Measurements from ENCODE around the gene CLEC9A.
"Not testable (repeated sequence)": the region's sequence is repeated elsewhere in the genome, so short reads cannot be mapped to it uniquely, and the experiment has no call there.

Gene CLEC9A

DNA sequence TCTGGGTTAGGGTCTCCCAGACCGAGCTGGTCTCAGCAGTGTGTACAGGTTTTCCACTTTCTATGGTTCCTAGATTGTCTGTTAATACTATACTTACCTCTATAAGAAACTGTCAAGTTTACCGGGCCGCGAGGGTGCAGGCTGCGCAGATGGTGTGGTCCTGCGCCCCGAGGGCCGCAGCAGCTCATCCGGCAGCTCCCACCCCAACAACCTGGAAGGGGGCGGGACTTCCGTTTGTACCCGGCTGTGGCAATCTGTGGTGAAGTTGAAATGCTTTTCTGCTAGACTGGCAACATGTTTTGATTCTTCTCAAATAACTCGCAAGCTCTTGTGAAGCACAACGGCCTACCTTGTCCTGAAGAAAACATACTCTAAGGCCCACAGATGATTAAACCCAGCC, at the start of gene CLEC9A:
Gene CLEC9A, plus strand, starts transcription at position 237 of the 400 bp plus-strand sequence. CDS start 22,006 bp downstream, outside the sequence.
- no peak for DNase-seq

DNA sequence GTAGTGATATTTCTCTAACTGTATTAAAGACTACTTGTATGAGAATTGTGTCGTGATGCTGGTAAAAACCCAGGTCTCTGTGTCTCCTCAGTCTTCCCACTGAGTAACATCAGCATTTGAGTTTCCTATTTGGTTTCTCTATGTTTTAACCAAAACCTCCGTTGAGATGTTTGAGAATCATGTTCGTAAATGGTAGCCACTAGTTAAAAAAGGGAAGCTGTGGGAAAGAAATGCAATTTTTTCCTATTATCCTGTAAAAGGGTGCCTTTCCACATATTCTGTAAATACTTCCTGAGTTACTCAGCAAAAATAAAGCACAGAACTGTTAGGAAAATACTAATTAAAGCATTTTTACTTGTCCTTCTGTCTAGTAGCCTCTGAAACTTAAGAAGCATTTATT, 38.6 kb upstream of the CLEC9A start:
- DNase-seq: no peak

DNA sequence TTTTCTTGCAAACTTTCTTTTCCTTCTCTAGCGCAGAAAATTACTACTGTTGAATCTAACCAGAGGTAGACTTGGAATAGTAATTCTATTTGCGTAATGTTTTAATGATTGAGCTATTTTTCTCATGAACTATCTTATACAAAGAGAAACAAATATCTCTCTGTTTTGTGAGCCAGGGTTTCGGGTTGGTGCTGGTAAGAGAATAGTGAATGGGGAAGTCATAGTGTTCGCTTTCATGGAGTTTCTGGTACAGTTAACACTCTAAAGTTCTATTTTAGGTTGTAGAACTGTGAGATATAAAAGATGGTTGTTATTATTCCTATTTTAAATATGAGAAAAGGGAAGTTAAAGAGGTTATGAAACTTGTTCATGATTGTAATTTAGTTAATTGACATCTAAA, 38.2 kb upstream of the CLEC9A start:
- DNase-seq: no peak

DNA sequence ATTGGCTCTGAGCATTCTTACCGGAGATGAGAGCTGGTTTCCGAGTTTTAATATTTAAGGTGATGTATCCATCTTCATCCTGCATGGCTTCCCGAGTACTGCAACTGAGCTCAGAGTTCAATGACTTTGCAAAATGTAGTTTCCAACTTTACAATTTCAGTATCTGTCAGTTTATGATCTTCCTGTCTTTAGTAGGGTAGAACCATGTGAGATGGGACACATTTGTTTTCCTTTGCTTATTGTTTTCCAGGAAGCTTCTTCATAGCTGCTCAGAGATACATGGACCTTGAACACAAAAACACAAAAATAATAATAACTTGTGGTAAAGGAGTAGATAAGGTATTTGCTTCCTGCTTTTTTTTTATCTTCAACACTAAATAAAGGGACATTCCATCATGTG, 31.5 kb upstream of the CLEC9A start, which contains the start of gene CLEC1B:
Gene CLEC1B, minus strand, starts transcription at position 106 of the 400 bp plus-strand sequence. Its CDS starts 21 bp downstream, at position 85.
- no peak for DNase-seq

DNA sequence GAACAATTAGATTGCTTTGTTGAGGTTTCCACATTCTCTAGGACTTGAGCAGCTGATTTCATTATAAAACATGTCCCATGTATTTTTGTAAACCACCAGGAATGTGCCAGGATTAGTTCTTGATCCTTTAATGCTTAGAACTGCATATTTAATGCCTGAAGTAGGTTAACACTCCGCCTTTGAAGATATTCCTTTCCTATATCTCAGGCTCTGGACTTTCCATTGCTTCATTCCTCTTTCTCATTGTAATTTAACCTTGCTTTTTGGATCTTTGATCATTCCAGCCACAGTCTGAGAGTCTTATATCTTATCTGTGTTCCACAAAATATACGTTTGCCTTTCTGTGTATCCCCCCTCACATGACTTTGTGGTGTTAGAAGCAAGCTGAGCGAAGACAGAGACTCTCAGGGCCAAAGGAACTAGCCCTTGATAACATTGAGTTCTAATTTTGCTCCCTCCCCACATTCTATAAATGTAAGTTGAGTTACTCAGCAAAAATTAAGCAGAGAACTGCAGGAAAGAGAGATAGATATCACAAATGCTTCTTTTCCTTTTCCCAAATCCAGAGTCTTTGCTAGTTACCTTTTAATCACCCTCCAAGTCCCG, 29.2 kb upstream of the CLEC9A start:
- DNase-seq: no peak

DNA sequence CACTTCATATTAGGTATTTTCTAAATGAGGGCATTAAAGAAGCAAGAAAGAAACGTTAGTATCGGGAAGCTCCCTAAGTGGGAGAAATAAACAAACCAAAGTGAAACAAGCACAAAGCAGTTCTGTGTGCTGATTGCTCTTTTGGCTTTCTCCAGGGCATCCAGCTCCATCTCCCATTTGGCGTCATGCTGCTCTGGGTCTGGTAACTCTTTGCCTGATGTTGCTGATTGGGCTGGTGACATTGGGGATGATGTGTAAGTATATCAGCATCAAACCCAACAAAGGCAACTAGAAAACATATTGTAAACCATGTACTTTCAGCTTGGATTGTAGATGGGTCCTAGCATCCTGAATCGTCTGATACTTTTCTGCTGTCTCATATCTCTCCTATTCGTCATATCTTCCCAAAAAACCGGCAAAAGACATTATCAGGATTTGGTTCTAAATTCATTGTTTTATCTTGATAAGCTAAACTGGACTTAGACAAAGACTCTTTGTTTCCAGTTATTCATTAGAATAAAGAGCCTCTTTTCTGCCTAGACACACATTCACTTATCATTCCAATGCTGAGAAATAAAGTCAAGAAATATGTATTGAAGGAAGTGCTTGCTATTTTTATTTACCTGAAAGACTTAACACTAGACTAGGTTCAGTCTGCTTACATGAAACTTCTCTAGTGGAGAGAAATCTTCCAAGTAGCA, 17.7 kb upstream of the CLEC9A start:
- no peak for DNase-seq

DNA sequence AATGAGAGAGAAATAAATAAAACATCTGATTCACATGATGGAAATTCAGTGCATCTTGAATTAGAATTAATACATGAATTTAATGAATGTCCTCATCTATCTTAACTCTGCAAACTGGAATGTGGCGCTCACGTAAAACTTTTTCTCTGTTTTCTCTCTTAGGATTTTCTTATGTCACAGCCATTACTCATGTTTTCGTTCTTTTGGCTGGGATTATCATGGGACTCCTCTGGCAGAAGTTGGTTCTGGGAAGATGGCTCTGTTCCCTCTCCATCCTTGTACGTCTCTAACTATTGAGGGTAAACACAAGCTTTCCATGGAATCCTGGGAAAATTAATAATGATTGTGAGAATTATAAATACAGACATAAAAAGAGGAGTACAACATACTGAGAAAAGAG, 15.0 kb upstream of the CLEC9A start:
- DNase-seq: no peak

DNA sequence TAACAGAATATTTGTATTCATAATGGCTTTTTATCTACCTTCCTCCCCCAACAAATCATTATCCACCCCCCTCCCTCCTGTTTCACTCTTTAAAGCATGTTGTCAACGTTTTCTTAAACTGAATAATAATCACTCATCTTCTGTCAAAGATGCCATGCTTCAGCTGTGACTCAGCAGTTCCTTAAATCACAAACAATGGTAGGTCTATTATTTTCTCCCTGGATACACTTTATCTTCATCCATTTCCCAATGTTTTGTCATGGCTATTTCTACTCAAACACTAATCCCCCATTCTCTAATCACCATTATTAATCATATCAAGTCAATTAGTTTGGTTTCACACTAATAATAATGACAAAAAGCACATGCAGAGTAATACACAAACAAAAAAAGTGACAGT, 13.6 kb upstream of the CLEC9A start:
- DNase-seq: no peak

DNA sequence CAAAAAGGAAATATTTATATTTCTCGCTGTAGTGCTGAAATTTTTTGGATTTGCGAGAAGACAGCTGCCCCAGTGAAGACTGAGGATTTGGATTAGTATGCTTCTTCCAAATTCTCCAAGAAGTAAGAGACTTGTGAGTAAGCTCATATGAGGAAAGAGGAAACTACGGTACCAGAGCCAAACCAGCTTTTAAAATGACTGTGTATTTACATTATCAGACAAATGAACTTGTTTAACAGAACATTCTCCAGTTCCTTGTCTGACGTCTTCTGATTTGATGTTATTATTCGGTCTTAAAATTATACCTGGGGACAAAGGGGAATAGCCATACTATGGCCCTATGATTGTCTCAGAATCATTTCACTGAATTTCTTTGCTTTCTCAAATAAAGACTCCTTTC, 12.1 kb upstream of the CLEC9A start:
- DNase-seq: no peak

DNA sequence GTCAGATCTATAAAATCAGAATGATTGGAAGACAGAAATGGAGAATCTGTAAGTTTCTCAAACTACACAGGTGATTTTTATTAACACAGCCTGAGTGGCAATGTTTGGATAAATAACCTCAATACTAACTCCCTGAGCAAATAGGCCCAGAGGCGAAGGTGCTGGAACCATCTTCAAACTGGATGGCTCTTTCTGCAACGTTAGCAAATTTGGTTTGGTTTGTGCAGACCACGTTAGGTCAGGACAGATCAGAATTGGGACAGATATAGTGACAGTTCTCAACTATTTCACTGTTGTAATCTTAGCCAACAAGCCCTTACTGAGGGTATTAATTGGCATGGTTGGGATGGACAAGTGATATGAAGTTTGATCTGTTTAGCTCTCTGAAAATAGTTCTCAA, 9.1 kb upstream of the CLEC9A start:
- DNase-seq: no peak

DNA sequence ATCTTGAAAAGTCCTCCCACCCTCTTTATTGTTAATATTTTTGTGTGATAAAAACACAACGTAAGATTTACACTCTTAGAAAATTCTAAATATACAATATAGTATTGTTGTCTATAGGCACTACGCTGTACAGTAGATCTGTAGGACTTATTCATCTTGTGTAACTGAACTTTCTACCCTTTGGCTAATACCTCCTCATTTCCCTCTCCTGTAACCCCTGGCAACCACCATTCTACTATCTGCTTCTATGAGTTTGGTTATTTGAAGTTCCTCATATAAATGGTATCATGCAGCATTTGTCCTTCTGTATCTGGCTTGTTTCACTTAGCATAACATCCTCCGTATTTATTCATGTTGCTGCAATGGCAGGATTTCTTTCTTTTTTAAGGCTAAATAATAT, 5.2 kb upstream of the CLEC9A start:
- DNase-seq: no peak

DNA sequence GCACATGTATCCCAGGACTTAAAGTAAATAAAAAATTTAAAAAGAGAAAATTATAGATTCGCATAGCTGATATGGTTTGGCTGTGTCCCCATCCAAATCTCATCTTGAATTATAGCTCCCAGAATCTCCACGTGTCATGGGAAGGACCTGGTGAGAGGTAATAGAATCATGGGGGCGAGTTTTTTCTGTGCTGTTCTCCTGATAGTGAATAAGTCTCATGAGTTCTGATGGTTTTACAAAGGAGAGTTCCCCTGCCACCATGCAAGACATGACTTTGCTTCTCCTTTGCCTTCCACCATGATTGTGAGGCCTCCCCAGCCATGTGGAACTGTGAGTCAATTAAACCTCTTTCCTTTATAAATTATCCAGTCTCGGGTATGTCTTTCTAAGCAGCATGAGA, 3.8 kb upstream of the CLEC9A start:
- DNase-seq: not testable (repeated sequence)

DNA sequence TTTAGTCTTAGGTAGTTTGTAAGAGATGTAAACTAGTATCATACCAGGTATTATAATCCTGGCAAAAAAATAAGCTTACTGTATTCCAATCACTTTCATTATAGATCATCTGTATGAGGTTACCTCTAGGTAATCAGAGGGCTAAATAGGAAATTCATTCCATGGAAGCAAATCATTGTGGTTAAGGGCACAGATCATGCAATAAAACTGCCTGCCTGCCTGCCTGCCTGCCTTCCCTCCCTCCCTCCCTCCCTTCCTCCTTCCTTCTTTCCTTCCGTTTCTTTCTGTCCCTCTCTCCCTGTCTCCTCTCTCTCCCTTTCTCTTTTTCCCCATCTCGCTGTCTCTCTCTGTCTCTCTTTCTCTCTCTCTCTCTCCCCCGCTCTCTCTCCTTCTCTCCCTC, 3.2 kb upstream of the CLEC9A start:
- DNase-seq: no peak

DNA sequence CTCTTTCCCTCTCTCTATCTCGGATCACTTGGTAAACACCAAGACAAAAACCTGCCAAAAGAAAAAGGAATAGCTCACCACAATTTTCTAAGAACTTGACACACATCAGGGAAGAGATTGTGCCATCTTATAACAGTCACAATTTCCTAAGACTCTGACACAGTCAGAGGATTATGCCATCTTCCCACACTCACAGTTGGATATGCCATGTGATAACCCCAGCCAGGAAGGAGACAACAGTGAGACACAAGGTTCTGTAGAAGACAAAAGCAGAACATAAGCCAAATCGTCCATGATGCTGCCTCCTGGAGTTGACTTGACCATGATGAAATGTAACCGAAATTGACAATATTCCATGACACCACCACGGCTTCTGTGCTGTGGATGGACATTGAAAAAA, 2.8 kb upstream of the CLEC9A start:
- DNase-seq: no peak

DNA sequence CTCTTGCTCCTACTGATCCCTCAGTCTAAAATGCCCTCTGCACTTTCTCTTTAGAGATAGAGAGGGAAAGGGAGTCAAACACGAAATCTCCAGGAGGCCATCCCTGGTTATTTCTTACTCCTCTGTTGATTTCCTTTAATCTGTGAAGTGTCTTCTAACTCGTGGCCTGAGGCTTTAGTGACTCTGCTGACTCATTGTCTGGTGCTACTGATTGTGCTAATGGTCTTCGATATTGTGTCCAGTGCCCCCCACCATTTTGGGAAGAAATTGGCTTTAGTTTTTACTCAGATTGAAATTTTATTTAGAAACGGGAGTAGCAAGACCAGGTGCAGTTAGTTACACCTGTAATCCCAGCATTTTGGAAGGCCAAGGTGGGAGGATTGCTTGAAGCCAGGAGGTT, 839 bp downstream of the CLEC9A start:
- no peak for DNase-seq

DNA sequence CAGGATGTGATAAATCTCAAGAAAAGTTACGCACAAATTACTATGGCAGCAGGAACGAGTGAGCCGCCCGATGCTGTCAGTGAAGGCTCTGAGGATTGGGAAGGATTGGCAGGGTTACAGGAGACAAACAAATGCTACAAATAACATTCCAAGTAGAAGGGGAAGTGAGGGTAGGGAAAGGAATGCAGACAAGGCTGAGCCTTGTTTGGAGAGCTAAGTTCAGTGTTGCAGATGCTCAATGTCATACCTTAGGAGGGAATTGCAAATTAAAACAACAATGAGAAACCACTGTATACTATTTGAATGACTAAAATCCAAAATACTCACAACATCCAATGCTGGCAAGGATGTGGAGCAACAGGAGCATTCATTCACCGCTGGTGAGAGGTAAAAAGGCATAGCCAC, 1.3 kb downstream of the CLEC9A start:
- no peak for DNase-seq

DNA sequence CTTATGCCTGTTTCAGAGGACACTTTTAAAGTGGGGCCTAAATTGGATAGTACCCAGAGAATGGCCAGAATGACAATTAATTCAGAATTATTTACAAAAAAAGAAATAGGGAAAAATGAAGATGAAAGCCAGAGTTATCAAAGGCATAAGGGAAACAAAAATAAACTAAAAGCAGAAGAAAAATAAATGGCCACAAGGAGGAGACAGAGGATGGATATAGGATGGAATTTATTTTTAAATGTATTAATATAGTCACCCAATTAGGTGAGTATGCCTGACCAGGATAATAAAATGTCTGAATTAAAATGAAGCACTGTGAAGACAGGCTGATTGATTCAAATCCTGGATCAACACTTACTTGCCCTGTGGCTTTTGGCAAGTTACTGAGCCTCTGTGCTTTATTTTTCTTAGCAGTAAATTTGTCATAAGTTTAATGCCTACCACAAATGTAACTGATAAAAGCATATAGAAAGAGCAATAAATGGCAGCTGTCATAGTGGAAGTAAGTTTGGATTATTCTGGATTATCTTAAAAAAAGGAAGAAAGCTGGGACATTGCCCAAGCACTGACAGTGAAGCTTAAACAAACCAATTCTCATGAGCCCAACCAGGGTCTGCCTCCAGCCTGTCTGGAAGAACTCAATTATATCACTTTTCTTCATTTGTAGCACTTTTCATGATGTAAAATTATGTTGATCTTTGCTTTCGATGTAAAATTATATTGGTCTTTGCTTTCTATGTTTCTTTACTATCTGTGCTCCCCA, 3.5 kb downstream of the CLEC9A start:
- DNase-seq: no peak

DNA sequence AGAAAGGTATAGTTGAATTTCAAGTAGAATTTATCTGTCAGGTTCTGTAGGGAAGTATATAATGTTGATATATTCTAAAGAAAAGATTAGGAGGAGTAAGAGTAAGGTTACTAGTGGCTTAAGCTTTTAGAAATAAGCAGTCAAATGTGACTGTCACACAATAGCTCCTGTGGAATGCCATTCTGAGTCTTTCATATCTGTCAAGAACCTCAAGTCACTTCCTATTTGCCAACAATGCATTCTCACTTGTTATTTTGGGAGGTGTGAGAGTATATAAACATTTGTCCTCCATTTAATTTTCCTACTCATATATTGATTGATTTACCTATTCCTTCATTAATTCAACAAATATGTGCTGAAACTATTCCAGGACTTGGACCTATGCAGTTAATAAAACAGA, 11.7 kb downstream of the CLEC9A start:
- DNase-seq: no peak

DNA sequence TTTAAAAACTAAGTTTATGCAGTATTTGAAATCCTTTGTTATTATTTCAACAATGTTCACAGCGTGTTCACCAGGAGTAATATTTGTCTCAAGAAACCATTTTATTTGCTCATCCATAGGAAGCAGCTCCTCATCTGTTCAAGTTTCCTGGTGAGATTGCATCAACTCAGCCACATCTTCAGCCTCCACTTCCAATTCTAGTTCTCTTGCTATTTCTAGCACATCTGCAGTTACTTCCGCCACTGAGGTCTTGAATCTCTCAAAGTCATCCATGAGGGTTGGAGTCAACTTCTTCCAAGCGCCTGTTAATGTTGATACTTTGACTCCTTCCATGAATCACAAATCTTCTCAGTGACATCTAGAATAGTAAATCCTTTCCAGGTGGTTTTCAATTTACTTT, 18.0 kb downstream of the CLEC9A start:
- DNase-seq: no peak

DNA sequence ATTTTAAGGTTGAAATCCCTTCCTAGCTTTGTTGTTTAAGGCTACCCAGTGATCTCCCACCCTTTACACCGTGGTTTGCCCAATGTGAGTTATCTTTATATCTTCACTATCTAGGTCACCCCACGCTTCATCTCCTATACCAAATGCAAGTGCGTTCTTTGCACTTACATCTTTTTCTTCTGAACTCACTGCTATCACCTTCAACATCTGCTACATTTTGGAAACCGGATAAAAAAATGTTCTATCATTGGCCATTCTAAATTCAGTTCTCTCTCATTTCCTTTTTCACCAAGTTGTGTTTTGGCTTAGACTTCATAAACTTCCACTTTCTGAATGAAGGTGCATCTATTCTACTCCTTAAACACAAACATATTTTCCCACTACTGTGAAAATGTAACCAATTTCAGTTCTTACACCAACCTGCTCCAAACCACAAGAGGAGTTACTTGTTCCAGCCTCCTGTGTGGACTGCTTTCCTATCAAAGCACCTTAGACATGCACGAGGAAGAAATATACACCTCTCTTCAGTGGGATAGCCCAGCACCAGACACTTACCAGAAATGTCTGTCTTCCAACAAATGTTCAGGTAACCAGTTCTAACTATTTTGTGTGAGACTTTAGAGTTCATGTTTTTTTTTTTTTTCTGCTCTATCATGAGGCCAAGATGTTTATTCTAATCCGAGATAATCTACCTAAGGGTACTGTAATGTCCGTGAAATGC, 21.9 kb downstream of the CLEC9A start:
- DNase-seq: no peak

DNA sequence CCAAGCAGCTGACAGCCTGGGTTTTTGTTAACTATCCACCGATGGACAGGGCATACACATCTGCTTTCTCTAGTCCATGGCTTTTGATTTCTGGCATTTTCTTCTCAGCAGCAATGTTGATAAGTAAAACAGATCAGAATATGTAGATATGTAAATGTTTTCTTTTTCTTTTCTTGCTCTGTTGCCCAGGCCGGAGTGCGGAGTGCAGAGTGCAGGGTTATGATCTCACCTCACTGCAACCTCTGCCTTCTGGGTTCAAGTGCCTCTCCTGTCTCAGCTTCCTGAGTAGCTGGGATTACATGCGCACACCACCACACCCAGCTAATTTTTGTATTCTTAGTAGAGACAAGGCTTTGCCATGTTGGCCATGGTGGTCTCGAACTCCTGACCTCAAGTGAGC, 27.9 kb downstream of the CLEC9A start:
- no peak for DNase-seq

DNA sequence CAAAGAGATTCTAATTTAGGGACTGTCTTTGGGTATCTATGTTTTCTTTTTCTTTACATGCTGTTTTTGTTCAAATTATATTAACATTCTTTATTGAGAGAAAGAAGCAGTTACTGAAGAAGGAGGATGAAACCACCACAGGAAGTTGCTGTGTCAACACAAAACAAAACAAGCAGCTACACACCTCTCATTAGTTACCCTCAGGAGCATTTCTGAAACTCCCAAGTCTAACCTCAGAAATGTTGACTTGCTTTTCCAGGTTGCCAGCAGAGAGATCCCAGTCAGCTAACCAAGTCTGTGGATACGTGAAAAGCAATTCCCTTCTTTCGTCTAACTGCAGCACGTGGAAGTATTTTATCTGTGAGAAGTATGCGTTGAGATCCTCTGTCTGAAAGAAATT, 34.8 kb downstream of the CLEC9A start:
- DNase-seq: no peak

DNA sequence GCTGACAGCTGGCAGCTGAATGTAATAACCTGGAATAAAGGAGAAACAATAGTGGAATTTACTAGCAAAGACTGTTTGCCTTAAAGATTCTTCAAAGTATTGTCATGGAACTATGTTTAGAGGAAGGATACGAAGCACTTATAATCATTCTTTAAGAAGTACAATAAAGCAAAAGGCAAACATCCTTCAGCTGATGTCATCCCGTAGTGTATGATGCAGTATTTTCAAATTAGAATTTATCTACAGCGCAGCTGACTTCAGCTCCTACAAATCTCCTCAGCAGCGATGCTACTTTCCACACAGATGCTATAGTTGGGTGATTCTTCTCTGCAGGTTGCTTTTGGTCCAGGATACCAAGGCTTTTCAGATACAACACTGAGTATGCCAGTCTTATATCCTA, 36.8 kb downstream of the CLEC9A start:
- no peak for DNase-seq

DNA sequence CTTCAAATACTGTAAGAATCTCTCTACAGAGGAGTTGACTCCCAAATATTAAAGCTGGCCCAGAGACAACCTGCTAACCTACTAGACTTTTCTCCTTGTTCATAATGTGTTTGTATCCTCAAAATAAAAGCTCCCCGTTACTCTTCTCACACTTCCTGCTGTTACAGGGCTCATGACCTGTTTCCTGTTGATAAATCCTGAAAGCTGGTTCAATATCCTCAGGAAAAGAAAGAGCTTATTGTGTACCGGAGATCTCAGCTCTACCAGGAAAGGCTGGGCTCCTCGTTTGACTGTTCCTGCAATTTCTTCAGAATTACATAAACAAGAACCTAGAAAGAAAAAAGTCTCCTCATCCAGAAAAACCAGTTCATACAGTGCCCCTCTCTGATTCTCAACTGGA, 37.5 kb downstream of the CLEC9A start:
- DNase-seq: no peak
